Neural cell (in vitro differentiated cells): ENCODE measurements around the gene DOCK2. TPM values are rescaled to one million over a fixed set of nuclear protein-coding genes. Genes with fewer than 3 reads are reported as not detected.

Experiments
- H2AFZ ChIP-seq: fragments of 200-600, 300-800 bp; sonication (generic), shearing (Covaris generic); 2 replicates; pipeline ENCODE4 v1.6.0; 2014; ENCODE audit warnings: low read depth, mild to moderate bottlenecking, antibody characterized with exemption, low read length, moderate library complexity
- H3F3A ChIP-seq: fragments of 200-600 bp; shearing (Covaris generic); 2 replicates; pipeline ENCODE4 v1.6.1; 2016; ENCODE audit warnings: mild to moderate bottlenecking, moderate library complexity, mixed read lengths, antibody characterized with exemption, low read length; ENCODE audit not compliant: insufficient read depth, poor library complexity, severe bottlenecking
- H3K27ac ChIP-seq: fragments of 200-600, 300-800 bp; sonication (generic), shearing (Covaris generic); 2 replicates; pipeline ENCODE4 v1.5.1; 2014; ENCODE audit warnings: mild to moderate bottlenecking, low read length, moderate library complexity
- H3K27me3 ChIP-seq: fragments of 300-800, 200-600 bp; sonication (generic), shearing (Covaris generic); 2 replicates; pipeline ENCODE4 v1.6.0; 2014; ENCODE audit warnings: mild to moderate bottlenecking, low read depth, low read length, moderate library complexity; ENCODE audit not compliant: insufficient read depth
- H3K36me3 ChIP-seq: fragments of 300-800, 200-600 bp; sonication (generic), shearing (Covaris generic); 2 replicates; pipeline ENCODE4 v1.5.1; 2014; ENCODE audit warnings: mild to moderate bottlenecking, antibody characterized with exemption, low read length, moderate library complexity; ENCODE audit not compliant: insufficient read depth
- H3K4me2 ChIP-seq: fragments of 300-800, 200-600 bp; sonication (generic), shearing (Covaris generic); 2 replicates; pipeline ENCODE4 v1.6.0; 2014; ENCODE audit warnings: mild to moderate bottlenecking, low read length
- H3K4me3 ChIP-seq: fragments of 300-800, 200-600 bp; sonication (generic), shearing (Covaris generic); 2 replicates; pipeline ENCODE4 v1.5.1; 2014; ENCODE audit warnings: mild to moderate bottlenecking, low read length, moderate library complexity
- H3K79me2 ChIP-seq: fragments of 200-600 bp; shearing (Covaris generic); replicated peaks from 2 replicates; pipeline ENCODE4 v1.6.0; 2014; ENCODE audit warnings: mild to moderate bottlenecking, low read length, moderate library complexity; ENCODE audit not compliant: insufficient read depth
- H3K9ac ChIP-seq: fragments of 300-800, 200-600 bp; sonication (generic), shearing (Covaris generic); 2 replicates; pipeline ENCODE4 v1.6.1; 2016; ENCODE audit warnings: mild to moderate bottlenecking, low read length, mixed read lengths
- H3K9me2 ChIP-seq: fragments of 200-600 bp; shearing (Covaris generic); 2 replicates; pipeline ENCODE4 v1.6.1; 2016; ENCODE audit warnings: mild to moderate bottlenecking, low read length, mixed read lengths; ENCODE audit not compliant: insufficient read depth
- H3K9me3 ChIP-seq: fragments of 200-600, 300-800 bp; sonication (generic), shearing (Covaris generic); 2 replicates; pipeline ENCODE4 v1.6.1; 2016; ENCODE audit warnings: mild to moderate bottlenecking, mixed run types, low read length, moderate library complexity, mixed read lengths
- H4K20me1 ChIP-seq: fragments of 200-600 bp; shearing (Covaris generic); 2 replicates; pipeline ENCODE4 v1.6.1; 2016; ENCODE audit warnings: mild to moderate bottlenecking, mixed run types; ENCODE audit not compliant: insufficient read depth
- CTCF ChIP-seq: fragments of 450-650 bp; IDR thresholded peaks from 2 replicates; pipeline ENCODE4 v1.5.1; 2014; ENCODE audit warnings: antibody characterized with exemption, mild to moderate bottlenecking, moderate library complexity; ENCODE audit not compliant: poor library complexity, severe bottlenecking
- EP300 ChIP-seq: fragments of 450-650 bp; conservative IDR thresholded peaks from 2 replicates; pipeline ENCODE4 v1.6.1; 2014; ENCODE audit warnings: antibody characterized with exemption, mild to moderate bottlenecking, moderate library complexity; ENCODE audit not compliant: poor library complexity, severe bottlenecking
- EZH2 ChIP-seq: fragments of 200-600, 300-800 bp; shearing (Covaris generic), sonication (generic); IDR thresholded peaks from 2 replicates; pipeline ENCODE4 v1.6.1; 2014; ENCODE audit warnings: antibody characterized with exemption, low read length, borderline replicate concordance, mild to moderate bottlenecking; ENCODE audit not compliant: insufficient read depth, poor library complexity, severe bottlenecking
- MXI1 ChIP-seq: fragments of 450-650 bp; conservative IDR thresholded peaks from 2 replicates; pipeline ENCODE4 v1.6.1; 2014; ENCODE audit warnings: antibody characterized with exemption, mild to moderate bottlenecking; ENCODE audit not compliant: poor library complexity, severe bottlenecking
- POLR2AphosphoS5 ChIP-seq: IDR thresholded peaks from 2 replicates; pipeline ENCODE4 v1.6.1; 2012
- RAD21 ChIP-seq: fragments of 450-650 bp; conservative IDR thresholded peaks from 2 replicates; pipeline ENCODE4 v1.6.1; 2014; ENCODE audit warnings: antibody characterized with exemption, mild to moderate bottlenecking, moderate library complexity
- SMC3 ChIP-seq: fragments of 450-650 bp; conservative IDR thresholded peaks from 2 replicates; pipeline ENCODE4 v1.6.1; 2014; ENCODE audit warnings: antibody characterized with exemption, mild to moderate bottlenecking, moderate library complexity; ENCODE audit not compliant: poor library complexity
- TAF1 ChIP-seq: IDR thresholded peaks from 2 replicates; pipeline ENCODE4 v1.6.1; 2012; ENCODE audit warnings: low read depth
- polyA plus RNA-seq: library from polyadenylated mRNA; depleted of rRNA; stranded (reverse); fragments of >200 nt; gene quantifications from 2 replicates; pipeline ENCODE4 v1.2.3, GENCODE V29; 2014
- TF ChIP-seq, protein P1 (sequence below): IDR thresholded peaks from 2 replicates; pipeline ENCODE4 v1.6.1; 2012; ENCODE audit warnings: borderline replicate concordance

DOCK2 gene
- polyA plus RNA-seq, 1 donor from 2014 or later, result 0.15 TPM

GRCh38 chr5:169989365-169989764, 352.3 kb downstream of the DOCK2 start:
- Histone ChIP-seq H3K36me3 (no peaks in the 10 kb centered on the region), H4K20me1 (no peaks in the 10 kb centered on the region), H3K4me3 (no peak overlapping the region), H3K9me2 (no peaks in the 10 kb centered on the region), H3K27me3 (peaks cover 30% of the 10 kb centered on the region), H3K79me2 (no peaks in the 10 kb centered on the region), H3K9me3 (no peaks in the 10 kb centered on the region), H3K27ac (no peak overlapping the region), H3K4me2 (no peak overlapping the region), H3K9ac (no peak overlapping the region), H2AFZ (no peak overlapping the region), H3F3A (no peaks in the 10 kb centered on the region)
- TF ChIP-seq TAF1 (no peak), POLR2AphosphoS5 (no peak)

DNA sequence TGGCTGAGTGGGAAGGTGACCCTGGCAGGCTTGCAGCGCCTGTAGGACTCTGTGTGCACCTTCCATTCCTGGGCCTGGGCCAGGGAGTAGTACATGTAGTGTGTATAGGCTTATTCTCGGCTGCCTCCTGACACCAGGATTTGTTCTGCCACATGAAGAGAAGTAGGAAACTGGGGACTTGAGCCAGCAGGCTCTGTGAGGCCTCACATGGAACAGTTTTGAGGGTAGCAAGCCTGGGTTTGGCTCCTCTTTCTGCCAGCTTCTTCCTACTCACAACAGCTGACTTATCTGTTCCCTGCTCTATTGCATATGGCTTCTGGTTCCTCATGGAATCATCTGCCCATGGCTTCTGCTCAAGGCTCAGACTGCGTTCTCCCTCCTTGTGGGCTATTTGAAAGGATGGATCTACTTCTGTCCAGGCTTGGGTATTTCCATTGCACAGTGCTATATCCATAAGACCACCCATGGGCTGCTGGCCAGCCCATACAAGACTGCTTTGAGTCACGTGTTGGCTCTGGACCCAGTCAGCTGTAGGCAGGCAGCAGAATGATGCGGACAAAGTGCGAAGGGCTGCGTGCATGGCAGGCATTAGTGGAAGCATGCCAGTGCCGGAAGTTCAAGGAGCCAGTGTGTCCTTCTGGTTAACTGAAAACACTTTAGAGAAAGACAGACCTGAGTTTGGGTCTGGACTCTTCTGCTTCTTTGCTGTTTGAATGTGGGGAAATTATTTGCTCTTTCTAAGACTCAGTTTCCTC, 354.2 kb downstream of the DOCK2 start:
- no peaks in the 10 kb centered on the region for H3K79me2 ChIP-seq
- no peaks in the 10 kb centered on the region for H3K36me3 ChIP-seq
- H3K27ac ChIP-seq, result no peak overlapping the region
- TF ChIP-seq CTCF (no peak), MXI1 (no peak), EZH2 (no peak), POLR2AphosphoS5 (no peak), SMC3 (no peak), EP300 (no peak), TAF1 (no peak), RAD21 (no peak)
- TF ChIP-seq, protein P1, sequence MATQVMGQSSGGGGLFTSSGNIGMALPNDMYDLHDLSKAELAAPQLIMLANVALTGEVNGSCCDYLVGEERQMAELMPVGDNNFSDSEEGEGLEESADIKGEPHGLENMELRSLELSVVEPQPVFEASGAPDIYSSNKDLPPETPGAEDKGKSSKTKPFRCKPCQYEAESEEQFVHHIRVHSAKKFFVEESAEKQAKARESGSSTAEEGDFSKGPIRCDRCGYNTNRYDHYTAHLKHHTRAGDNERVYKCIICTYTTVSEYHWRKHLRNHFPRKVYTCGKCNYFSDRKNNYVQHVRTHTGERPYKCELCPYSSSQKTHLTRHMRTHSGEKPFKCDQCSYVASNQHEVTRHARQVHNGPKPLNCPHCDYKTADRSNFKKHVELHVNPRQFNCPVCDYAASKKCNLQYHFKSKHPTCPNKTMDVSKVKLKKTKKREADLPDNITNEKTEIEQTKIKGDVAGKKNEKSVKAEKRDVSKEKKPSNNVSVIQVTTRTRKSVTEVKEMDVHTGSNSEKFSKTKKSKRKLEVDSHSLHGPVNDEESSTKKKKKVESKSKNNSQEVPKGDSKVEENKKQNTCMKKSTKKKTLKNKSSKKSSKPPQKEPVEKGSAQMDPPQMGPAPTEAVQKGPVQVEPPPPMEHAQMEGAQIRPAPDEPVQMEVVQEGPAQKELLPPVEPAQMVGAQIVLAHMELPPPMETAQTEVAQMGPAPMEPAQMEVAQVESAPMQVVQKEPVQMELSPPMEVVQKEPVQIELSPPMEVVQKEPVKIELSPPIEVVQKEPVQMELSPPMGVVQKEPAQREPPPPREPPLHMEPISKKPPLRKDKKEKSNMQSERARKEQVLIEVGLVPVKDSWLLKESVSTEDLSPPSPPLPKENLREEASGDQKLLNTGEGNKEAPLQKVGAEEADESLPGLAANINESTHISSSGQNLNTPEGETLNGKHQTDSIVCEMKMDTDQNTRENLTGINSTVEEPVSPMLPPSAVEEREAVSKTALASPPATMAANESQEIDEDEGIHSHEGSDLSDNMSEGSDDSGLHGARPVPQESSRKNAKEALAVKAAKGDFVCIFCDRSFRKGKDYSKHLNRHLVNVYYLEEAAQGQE, result no peak
- no peak overlapping the region for H2AFZ ChIP-seq
- no peaks in the 10 kb centered on the region for H3F3A ChIP-seq
- no peaks in the 10 kb centered on the region for H3K9me2 ChIP-seq
- H3K27me3 ChIP-seq, result peaks cover 38% of the 10 kb centered on the region
- no peak overlapping the region for H3K4me3 ChIP-seq
- H3K9me3 ChIP-seq, result no peaks in the 10 kb centered on the region
- H3K4me2 ChIP-seq, result no peak overlapping the region
- H4K20me1 ChIP-seq, result no peaks in the 10 kb centered on the region
- no peak overlapping the region for H3K9ac ChIP-seq
